HepG2 (cell line): ENCODE results near the gene ZBTB7B. TPM values are rescaled to one million over a fixed set of nuclear protein-coding genes. Genes with fewer than 3 reads are reported as not detected.

Experiments
- CC2D1A ChIP-seq: sonication (generic); formaldehyde crosslinking; IDR thresholded peaks from 2 replicates; pipeline ENCODE4 v1.8.1; 2023; ENCODE audit warnings: mild to moderate bottlenecking, missing genetic modification reagents
- ERF ChIP-seq: IDR thresholded peaks from 2 replicates; pipeline ENCODE4 v1.6.1; 2018; ENCODE audit warnings: missing biosample characterization, missing genetic modification reagents
- HNF4A ChIP-seq: sonication (generic); formaldehyde crosslinking; IDR thresholded peaks from 2 replicates; pipeline ENCODE4 v1.4.0; 2020; ENCODE audit warnings: missing genetic modification reagents
- HNRNPL ChIP-seq: fragments of 200-400 bp; formaldehyde crosslinking; IDR thresholded peaks from 2 replicates; pipeline ENCODE4 v1.6.1; 2017; ENCODE audit warnings: mild to moderate bottlenecking, low read depth, low read length
- MBNL3 ChIP-seq: fragments of 250-450 bp; sonication (Bioruptor Pico); conservative IDR thresholded peaks from 2 replicates; pipeline ENCODE4 v1.8.0; 2022; ENCODE audit warnings: mild to moderate bottlenecking, inconsistent platforms
- NRL ChIP-seq: sonication (generic); formaldehyde crosslinking; IDR thresholded peaks from 2 replicates; pipeline ENCODE4 v1.5.0; 2020; ENCODE audit warnings: missing genetic modification reagents, mild to moderate bottlenecking, moderate library complexity, borderline replicate concordance
- TBL1XR1 ChIP-seq: fragments of 150-350 bp; IDR thresholded peaks from 2 replicates; pipeline ENCODE4 v1.6.1; 2014; ENCODE audit warnings: borderline replicate concordance, low read length; ENCODE audit not compliant: partially characterized antibody
- ZNF350 ChIP-seq: sonication (generic); formaldehyde crosslinking; IDR thresholded peaks from 2 replicates; pipeline ENCODE4 v1.4.0; 2020; ENCODE audit warnings: mild to moderate bottlenecking, low read depth, missing genetic modification reagents, borderline replicate concordance
- ZNF567 ChIP-seq: sonication (generic); formaldehyde crosslinking; IDR thresholded peaks from 2 replicates; pipeline ENCODE4 v1.8.1; 2023; ENCODE audit warnings: mild to moderate bottlenecking, missing genetic modification reagents, borderline replicate concordance
- ZNF577 ChIP-seq: sonication (generic); formaldehyde crosslinking; IDR thresholded peaks from 2 replicates; pipeline ENCODE4 v1.4.0; 2020; ENCODE audit warnings: mild to moderate bottlenecking, low read depth, missing genetic modification reagents, borderline replicate concordance
- ZNF777 ChIP-seq: sonication (generic); formaldehyde crosslinking; IDR thresholded peaks from 2 replicates; pipeline ENCODE4 v1.4.0; 2020; ENCODE audit warnings: missing genetic modification reagents
- ZNF816 ChIP-seq: sonication (generic); formaldehyde crosslinking; IDR thresholded peaks from 2 replicates; pipeline ENCODE4 v1.8.0; 2022; ENCODE audit warnings: missing genetic modification reagents, mild to moderate bottlenecking, borderline replicate concordance
- polyA plus RNA-seq, 8 experiments: library from polyadenylated mRNA; depleted of rRNA in 3 of 8; stranded (reverse) in 7 of 8; unstranded in 1 of 8; fragments of >200 nt; fragmentation: Illumina TruSeq in 4 of 8; extraction: Trizol in 4 of 8; gene quantifications; 2 replicates each; pipeline versions ENCODE4 v1.2.1 to v1.2.3, GENCODE V29; 2011 to 2016; ENCODE audit warnings: low read depth in 4 of 8, missing spikeins in 1 of 8, mixed read lengths in 1 of 8; ENCODE audit not compliant: insufficient read depth in 1 of 8
- total RNA-seq, 5 experiments: library from RNA; depleted of rRNA; stranded (reverse); fragments of >200 nt; fragmentation: Illumina TruSeq; extraction: Trizol; gene quantifications; 2 replicates each; pipeline ENCODE4 v1.2.3, GENCODE V29; 2016; ENCODE audit warnings: low read depth in 1 of 5
- TF ChIP-seq, protein P1 (sequence below): sonication (generic); formaldehyde crosslinking; IDR thresholded peaks from 2 replicates; pipeline ENCODE4 v1.5.0; 2020; ENCODE audit warnings: missing genetic modification reagents
- TF ChIP-seq, protein P2 (sequence below): sonication (generic); formaldehyde crosslinking; IDR thresholded peaks from 2 replicates; pipeline ENCODE4 v1.5.1; 2020; ENCODE audit warnings: missing genetic modification reagents, mild to moderate bottlenecking, borderline replicate concordance
- TF ChIP-seq, protein P3 (sequence below), 2 experiments: IDR thresholded peaks; 2 replicates each; pipeline ENCODE4 v1.6.1; 2011 to 2012; ENCODE audit warnings: low read length in 2 of 2, borderline replicate concordance in 1 of 2, low read depth in 1 of 2, mild to moderate bottlenecking in 1 of 2, moderate library complexity in 1 of 2
- TF ChIP-seq, protein P4 (sequence below): sonication (generic); formaldehyde crosslinking; IDR thresholded peaks from 2 replicates; pipeline ENCODE4 v1.8.0; 2022; ENCODE audit warnings: mild to moderate bottlenecking, missing genetic modification reagents; ENCODE audit not compliant: insufficient replicate concordance
- TF ChIP-seq, protein P5 (sequence below): sonication (generic); formaldehyde crosslinking; IDR thresholded peaks from 2 replicates; pipeline ENCODE4 v1.9.0; 2021; ENCODE audit warnings: missing genetic modification reagents, mild to moderate bottlenecking, borderline replicate concordance

ZBTB7B gene
- total and polyA plus RNA-seq, 2 of the 13 experiments (the other 11 are each of a cell fraction or from before 2014, with no cell fraction given), result 15.5 to 17.5 TPM

DNA sequence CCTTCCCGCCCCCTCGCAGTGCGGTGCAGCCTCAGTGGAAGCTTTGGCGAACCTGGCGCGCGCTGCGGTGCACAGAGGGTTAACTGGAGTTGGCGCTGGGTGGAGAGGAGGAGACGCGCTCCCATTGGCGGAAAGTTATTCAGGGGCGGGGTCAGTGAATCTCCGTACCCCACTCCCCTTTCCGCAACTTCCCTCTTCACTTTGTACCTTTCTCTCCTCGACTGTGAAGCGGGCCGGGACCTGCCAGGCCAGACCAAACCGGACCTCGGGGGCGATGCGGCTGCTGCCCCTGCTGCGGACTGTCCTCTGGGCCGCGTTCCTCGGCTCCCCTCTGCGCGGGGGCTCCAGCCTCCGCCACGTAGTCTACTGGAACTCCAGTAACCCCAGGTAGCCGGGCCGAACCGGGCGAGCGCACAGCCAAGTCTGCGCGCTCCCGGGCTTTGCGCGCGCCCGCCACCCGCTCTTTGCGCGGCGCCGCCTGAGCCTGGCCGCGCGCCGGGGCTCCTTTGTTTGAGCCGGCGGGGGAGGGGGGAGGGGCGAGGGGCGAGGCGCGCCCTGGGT is 61.0 kb downstream of the ZBTB7B start, which contains the start of gene EFNA4 (continued):
- TF ChIP-seq, protein P1, sequence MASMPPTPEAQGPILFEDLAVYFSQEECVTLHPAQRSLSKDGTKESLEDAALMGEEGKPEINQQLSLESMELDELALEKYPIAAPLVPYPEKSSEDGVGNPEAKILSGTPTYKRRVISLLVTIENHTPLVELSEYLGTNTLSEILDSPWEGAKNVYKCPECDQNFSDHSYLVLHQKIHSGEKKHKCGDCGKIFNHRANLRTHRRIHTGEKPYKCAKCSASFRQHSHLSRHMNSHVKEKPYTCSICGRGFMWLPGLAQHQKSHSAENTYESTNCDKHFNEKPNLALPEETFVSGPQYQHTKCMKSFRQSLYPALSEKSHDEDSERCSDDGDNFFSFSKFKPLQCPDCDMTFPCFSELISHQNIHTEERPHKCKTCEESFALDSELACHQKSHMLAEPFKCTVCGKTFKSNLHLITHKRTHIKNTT (CRISPR knock-in tag), result no peak
- peak; percentile 64; the same call in 1 of the 2 replicates for TF ChIP-seq NRL (CRISPR knock-in tag)
- TF ChIP-seq ZNF350 (CRISPR knock-in tag), result peak; percentile 74
- TF ChIP-seq, protein P2, sequence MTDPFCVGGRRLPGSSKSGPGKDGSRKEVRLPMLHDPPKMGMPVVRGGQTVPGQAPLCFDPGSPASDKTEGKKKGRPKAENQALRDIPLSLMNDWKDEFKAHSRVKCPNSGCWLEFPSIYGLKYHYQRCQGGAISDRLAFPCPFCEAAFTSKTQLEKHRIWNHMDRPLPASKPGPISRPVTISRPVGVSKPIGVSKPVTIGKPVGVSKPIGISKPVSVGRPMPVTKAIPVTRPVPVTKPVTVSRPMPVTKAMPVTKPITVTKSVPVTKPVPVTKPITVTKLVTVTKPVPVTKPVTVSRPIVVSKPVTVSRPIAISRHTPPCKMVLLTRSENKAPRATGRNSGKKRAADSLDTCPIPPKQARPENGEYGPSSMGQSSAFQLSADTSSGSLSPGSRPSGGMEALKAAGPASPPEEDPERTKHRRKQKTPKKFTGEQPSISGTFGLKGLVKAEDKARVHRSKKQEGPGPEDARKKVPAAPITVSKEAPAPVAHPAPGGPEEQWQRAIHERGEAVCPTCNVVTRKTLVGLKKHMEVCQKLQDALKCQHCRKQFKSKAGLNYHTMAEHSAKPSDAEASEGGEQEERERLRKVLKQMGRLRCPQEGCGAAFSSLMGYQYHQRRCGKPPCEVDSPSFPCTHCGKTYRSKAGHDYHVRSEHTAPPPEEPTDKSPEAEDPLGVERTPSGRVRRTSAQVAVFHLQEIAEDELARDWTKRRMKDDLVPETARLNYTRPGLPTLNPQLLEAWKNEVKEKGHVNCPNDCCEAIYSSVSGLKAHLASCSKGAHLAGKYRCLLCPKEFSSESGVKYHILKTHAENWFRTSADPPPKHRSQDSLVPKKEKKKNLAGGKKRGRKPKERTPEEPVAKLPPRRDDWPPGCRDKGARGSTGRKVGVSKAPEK (CRISPR knock-in tag), result no peak
- TF ChIP-seq ZNF777, result no peak; the same call in 1 of the 2 replicates
- peak; percentile 16 for TF ChIP-seq TBL1XR1
- no peak for TF ChIP-seq ZNF816
- no peak for TF ChIP-seq HNF4A (CRISPR knock-in tag)
- no peak for TF ChIP-seq ZNF567 (CRISPR knock-in tag)
- TF ChIP-seq, protein P3, sequence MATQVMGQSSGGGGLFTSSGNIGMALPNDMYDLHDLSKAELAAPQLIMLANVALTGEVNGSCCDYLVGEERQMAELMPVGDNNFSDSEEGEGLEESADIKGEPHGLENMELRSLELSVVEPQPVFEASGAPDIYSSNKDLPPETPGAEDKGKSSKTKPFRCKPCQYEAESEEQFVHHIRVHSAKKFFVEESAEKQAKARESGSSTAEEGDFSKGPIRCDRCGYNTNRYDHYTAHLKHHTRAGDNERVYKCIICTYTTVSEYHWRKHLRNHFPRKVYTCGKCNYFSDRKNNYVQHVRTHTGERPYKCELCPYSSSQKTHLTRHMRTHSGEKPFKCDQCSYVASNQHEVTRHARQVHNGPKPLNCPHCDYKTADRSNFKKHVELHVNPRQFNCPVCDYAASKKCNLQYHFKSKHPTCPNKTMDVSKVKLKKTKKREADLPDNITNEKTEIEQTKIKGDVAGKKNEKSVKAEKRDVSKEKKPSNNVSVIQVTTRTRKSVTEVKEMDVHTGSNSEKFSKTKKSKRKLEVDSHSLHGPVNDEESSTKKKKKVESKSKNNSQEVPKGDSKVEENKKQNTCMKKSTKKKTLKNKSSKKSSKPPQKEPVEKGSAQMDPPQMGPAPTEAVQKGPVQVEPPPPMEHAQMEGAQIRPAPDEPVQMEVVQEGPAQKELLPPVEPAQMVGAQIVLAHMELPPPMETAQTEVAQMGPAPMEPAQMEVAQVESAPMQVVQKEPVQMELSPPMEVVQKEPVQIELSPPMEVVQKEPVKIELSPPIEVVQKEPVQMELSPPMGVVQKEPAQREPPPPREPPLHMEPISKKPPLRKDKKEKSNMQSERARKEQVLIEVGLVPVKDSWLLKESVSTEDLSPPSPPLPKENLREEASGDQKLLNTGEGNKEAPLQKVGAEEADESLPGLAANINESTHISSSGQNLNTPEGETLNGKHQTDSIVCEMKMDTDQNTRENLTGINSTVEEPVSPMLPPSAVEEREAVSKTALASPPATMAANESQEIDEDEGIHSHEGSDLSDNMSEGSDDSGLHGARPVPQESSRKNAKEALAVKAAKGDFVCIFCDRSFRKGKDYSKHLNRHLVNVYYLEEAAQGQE (IDR thresholded peaks at IDR 0.05; ENCODE audit: borderline replicate concordance in 1 of 2, low read depth in 1 of 2, low read length in 2 of 2), result no peak
- TF ChIP-seq, protein P4, sequence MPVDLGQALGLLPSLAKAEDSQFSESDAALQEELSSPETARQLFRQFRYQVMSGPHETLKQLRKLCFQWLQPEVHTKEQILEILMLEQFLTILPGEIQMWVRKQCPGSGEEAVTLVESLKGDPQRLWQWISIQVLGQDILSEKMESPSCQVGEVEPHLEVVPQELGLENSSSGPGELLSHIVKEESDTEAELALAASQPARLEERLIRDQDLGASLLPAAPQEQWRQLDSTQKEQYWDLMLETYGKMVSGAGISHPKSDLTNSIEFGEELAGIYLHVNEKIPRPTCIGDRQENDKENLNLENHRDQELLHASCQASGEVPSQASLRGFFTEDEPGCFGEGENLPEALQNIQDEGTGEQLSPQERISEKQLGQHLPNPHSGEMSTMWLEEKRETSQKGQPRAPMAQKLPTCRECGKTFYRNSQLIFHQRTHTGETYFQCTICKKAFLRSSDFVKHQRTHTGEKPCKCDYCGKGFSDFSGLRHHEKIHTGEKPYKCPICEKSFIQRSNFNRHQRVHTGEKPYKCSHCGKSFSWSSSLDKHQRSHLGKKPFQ (CRISPR knock-in tag), result no peak
- TF ChIP-seq ZNF577, result no peak
- TF ChIP-seq HNRNPL, result no peak
- TF ChIP-seq, protein P5, sequence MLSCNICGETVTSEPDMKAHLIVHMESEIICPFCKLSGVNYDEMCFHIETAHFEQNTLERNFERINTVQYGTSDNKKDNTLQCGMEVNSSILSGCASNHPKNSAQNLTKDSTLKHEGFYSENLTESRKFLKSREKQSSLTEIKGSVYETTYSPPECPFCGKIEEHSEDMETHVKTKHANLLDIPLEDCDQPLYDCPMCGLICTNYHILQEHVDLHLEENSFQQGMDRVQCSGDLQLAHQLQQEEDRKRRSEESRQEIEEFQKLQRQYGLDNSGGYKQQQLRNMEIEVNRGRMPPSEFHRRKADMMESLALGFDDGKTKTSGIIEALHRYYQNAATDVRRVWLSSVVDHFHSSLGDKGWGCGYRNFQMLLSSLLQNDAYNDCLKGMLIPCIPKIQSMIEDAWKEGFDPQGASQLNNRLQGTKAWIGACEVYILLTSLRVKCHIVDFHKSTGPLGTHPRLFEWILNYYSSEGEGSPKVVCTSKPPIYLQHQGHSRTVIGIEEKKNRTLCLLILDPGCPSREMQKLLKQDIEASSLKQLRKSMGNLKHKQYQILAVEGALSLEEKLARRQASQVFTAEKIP (CRISPR knock-in tag), result no peak
- TF ChIP-seq ERF, result 0 out of 2 replicates have a peak, but pooled peaks have one; percentile 21
- no peak for TF ChIP-seq CC2D1A (CRISPR knock-in tag)
- TF ChIP-seq MBNL3, result no peak
